HG02884 (cell line): Measurements from ENCODE around the gene RAPGEF2.

Experiments used
- ATAC-seq: cut with Tn5 transposase; IDR thresholded peaks from one replicate; pipeline ENCODE4 v1.9.1; 2021; ENCODE audit warnings: mild to moderate bottlenecking, moderate library complexity; ENCODE audit not compliant: unreplicated experiment

RAPGEF2 gene

GRCh38 chr4:159188646-159189045 is 85.8 kb downstream of the RAPGEF2 start:
- no peak for ATAC-seq

GRCh38 chr4:159190651-159191050 is 87.8 kb downstream of the RAPGEF2 start:
- no peak for ATAC-seq

GRCh38 chr4:159191989-159192388 is 89.1 kb downstream of the RAPGEF2 start:
- ATAC-seq: no peak

GRCh38 chr4:159193046-159193620 is 90.3 kb downstream of the RAPGEF2 start:
- ATAC-seq: no peak

- no peak for ATAC-seq
Observed at GRCh38 chr4:159195361-159195769, 92.5 kb downstream of the RAPGEF2 start.

- ATAC-seq: no peak
Observed at GRCh38 chr4:159197260-159197884, 94.5 kb downstream of the RAPGEF2 start.

- no peak for ATAC-seq
Observed at GRCh38 chr4:159197885-159198269, 95.0 kb downstream of the RAPGEF2 start.

GRCh38 chr4:159199826-159200225 is 96.9 kb downstream of the RAPGEF2 start:
- ATAC-seq: no peak

- ATAC-seq: no peak
Observed at GRCh38 chr4:159201168-159201567, 98.3 kb downstream of the RAPGEF2 start.

- ATAC-seq: no peak
Observed at GRCh38 chr4:159204566-159204965, 101.7 kb downstream of the RAPGEF2 start.

GRCh38 chr4:159205466-159205865 is 102.6 kb downstream of the RAPGEF2 start:
- no peak for ATAC-seq

GRCh38 chr4:159206427-159206871 is 103.6 kb downstream of the RAPGEF2 start:
- peak; percentile 90 for ATAC-seq

- no peak for ATAC-seq
Observed at GRCh38 chr4:159209249-159209648, 106.4 kb downstream of the RAPGEF2 start.

GRCh38 chr4:159210975-159211374 is 108.1 kb downstream of the RAPGEF2 start:
- no peak for ATAC-seq

GRCh38 chr4:159212675-159213293 is 109.9 kb downstream of the RAPGEF2 start:
- no peak for ATAC-seq

- no peak for ATAC-seq
Observed at GRCh38 chr4:159216834-159217233, 114.0 kb downstream of the RAPGEF2 start.

- ATAC-seq: no peak
Observed at GRCh38 chr4:159219862-159220261, 117.0 kb downstream of the RAPGEF2 start.

GRCh38 chr4:159220353-159220752 is 117.5 kb downstream of the RAPGEF2 start:
- ATAC-seq: no peak

GRCh38 chr4:159221280-159221679 is 118.4 kb downstream of the RAPGEF2 start:
- ATAC-seq: no peak

- no peak for ATAC-seq
Observed at GRCh38 chr4:159222043-159222552, 119.2 kb downstream of the RAPGEF2 start.

GRCh38 chr4:159224408-159224807 is 121.5 kb downstream of the RAPGEF2 start:
- ATAC-seq: no peak

- no peak for ATAC-seq
Observed at GRCh38 chr4:159227378-159227777, 124.5 kb downstream of the RAPGEF2 start.
